GM21825 (cell line): Measurements from ENCODE around the gene ST6GAL1.

Experiments
- ATAC-seq: cut with Tn5 transposase; IDR thresholded peaks from one replicate; pipeline ENCODE4 v1.9.1; 2021; ENCODE audit warnings: mild to moderate bottlenecking, moderate library complexity; ENCODE audit not compliant: unreplicated experiment

Gene ST6GAL1

DNA sequence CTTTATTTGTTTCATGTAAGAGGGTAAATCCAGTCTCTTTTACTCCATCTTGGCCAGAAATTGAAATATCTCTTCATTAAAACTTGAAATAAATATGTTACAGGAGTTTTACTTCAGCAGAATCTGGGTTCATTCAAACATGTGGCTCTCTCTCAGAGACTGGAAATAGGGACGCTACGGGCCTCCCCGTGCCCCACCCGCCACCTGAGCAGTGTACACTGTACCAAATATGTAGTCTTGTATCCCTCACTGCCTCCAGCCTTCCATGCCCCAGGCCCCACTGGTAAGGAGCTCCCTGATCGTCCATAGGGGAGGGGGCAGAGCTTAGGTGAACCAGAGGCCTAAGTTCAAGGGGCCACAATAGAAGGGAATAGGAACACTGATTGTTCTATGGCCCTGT, 172.9 kb downstream of the ST6GAL1 start:
- ATAC-seq = no peak

DNA sequence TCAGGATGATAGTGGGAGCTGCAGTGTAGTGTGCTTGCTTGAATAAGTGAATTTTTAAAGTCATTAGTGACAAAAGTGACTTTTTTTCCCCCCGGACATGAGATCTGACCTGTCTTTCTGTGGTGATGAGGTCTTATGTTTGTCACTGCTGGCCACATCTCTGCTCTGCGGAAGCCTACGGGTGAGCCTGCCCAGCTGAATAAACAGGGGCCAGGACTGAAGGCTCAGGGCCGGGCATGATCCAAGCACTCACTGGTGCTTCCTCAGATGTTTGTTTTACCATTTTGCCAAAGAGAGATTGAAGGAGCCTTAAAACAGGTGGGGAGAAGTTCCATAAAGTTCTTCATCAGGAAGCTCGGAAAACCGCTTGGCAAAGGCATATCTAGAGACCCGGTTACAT, 174.0 kb downstream of the ST6GAL1 start:
- no peak for ATAC-seq

GRCh38 chr3:187104933-187105332, 174.6 kb downstream of the ST6GAL1 start:
- no peak for ATAC-seq

- no peak for ATAC-seq
These were observed 175.4 kb downstream of the ST6GAL1 start for GRCh38 chr3:187105700-187106099.

DNA sequence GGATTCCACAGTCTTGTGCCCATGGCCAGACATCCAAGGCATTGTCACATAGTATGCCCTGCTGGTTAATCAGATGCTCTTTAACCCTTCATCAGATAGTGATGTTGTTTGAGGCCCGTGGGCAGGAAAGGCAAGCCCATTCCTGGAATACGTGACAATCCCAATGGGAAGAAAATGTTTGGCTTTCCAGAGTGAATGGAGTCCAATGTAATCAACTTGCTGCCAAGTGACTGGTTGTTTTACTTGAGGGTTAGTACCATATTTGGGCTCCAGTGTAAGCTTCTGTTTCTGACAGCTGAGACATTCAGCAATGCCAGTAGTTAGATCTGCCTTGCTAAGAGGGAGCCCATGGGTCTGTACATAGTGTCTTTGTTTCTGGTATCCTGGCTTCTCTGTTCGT, 177.7 kb downstream of the ST6GAL1 start:
- no peak for ATAC-seq

DNA sequence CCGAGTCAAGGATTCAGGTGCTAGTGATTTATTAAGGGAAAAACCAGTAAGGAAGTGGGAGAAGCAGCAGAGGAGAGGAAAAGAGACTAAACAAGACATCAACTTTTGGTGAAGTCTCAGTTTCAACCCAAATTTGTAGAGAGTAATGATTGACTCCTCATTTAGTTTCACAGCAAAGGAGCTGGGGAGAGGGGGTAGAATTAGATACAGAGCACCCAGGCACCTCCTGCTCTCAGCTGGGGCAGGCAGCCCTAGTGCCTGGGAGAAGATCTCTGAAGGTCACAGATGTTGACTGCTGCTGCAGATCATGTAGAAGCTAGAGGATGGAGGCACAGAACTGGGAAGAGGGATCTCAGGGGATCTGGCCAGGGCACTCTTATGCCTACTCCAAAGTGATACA, 179.8 kb downstream of the ST6GAL1 start:
- no peak for ATAC-seq

GRCh38 chr3:187112934-187113793, 182.8 kb downstream of the ST6GAL1 start:
- no peak for ATAC-seq

- ATAC-seq = no peak
These were observed 184.2 kb downstream of the ST6GAL1 start for GRCh38 chr3:187114511-187114910.

GRCh38 chr3:187120326-187120725, 190.0 kb downstream of the ST6GAL1 start:
- ATAC-seq = no peak

- ATAC-seq = no peak
These were observed 191.9 kb downstream of the ST6GAL1 start for GRCh38 chr3:187122261-187122660.

DNA sequence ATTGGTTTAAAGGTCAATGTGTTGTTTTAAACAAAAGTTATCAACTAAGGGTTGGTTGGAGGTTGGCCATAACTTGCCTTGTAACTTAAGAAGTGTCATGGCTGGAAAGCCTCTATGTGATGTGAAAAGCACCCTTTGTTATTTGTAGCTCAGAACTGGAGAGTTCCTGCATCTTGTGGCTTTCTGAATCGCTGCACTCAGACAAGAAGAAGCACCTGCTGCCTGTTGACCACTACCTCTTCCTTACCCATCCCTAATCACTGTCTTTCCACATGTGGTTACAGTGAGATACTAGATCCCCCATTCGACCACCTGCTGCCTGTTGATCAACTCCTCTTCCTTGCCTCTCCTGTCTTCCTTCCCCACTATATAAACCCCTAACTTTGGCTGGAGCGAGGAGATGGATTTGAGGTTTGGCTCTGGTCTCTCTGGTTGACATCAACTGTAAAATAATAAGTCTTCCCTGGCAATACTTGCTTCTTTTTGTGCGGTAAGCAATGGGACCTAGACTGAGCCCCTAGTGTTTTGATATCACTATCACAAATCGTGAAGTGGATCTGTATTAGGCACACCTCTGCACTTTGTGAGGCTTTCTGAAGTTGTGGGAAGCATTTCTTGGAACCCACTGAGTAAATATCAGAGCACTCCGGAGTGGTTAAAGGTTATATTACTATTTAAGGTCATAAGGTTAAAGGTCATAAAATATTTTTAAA, 195.1 kb downstream of the ST6GAL1 start:
- peak; percentile 88 for ATAC-seq
